DMS79 (cell line): ENCODE results near the gene SLC6A12.
"Not testable (repeated sequence)": the region's sequence is repeated elsewhere in the genome, so short reads cannot be mapped to it uniquely, and the experiment has no call there.

Experiments used
- DNase-seq: peaks from one replicate; lab custom pipeline; 2025; lab: John Stamatoyannopoulos, UW

SLC6A12 gene

GRCh38 chr12:197347-197746 lies 16.6 kb downstream of the SLC6A12 start:
- DNase-seq, result no peak

DNA sequence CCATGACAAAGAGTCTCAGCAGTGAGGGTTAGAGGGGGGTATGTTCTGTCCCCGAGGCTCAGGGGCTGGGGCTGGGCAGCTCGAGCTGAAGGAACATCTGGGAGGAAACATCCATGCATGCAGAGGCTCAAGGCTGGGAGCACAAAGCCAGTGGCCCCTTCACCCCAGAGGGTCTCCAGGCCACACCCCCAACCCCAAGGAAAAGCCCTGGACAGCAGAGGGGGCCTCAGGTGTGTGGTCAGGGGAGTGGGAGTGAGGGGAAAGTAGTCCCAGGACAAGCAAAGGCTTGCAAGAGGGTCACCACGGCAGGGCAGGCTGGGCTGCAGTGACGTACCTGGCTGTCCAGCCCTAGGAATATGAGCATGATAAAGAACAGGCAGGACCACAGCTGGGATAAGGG lies 17.5 kb downstream of the SLC6A12 start:
- DNase-seq, result no peak

DNA sequence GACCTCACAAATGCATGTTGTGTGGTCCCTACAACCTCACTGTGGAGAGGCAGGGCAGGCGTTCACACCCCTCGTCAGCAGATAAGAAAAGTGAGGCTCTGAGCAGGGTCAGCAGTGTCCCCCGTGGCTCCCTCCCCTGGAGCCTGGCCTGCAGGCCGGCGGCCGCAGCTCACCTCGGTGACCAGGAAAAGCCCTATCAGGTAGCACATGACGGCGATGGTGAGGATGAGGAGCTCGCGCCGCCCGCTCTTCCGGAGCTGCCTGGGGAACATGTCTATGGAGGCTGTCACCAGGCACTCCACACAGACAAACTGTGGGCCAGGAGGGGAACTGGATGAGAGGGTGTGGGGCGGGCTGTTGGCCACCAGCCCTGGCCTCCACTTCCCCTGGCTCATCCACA lies 18.0 kb downstream of the SLC6A12 start:
- no peak for DNase-seq

DNA sequence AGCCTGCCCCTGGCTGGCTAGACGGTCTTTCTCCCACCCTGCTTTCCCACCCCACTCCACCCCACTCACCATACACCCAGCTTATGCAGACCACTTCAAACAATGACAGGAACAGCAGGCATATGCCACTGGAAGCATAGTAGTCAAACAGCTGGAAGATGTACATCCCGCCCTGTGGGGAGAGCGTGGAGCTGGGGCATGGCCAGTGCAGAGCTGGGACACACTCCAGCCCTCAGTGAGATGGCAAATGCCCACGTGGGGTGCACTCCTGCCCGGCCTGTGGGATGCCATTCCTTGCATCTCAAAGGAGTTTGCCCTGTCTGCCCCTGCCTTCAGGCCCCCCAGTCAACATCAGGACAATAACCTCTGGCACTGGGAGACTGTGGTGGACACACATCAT lies 18.8 kb downstream of the SLC6A12 start:
- no peak for DNase-seq

GRCh38 chr12:194276-194675 lies 19.7 kb downstream of the SLC6A12 start:
- no peak for DNase-seq

DNA sequence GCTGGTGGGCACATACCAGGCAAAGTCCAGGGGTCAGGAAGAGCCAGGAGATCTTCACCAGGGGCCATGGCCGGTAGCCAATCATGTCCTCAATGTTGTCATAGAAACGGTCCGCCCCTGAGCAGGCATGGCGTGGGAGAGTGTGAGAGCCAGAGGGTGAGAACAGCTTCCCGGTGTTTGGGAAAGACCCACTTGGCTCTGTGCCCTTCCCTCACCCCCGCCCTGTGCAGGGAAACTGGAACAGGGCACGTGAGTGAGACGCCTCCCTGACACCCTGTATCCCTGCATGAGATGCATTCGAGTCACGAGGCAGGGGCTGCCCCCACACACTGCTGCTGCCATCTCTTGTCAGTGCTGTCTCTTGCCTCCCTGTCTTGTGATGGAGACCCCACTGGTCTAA lies 20.7 kb downstream of the SLC6A12 start:
- peak; percentile 12 for DNase-seq

- DNase-seq, result no peak
Observed at GRCh38 chr12:191541-191940, 22.4 kb downstream of the SLC6A12 start.

- no peak for DNase-seq
Observed at GRCh38 chr12:190881-191280, 23.1 kb downstream of the SLC6A12 start.

- no peak for DNase-seq
Observed at GRCh38 chr12:189622-189962, 24.4 kb downstream of the SLC6A12 start.

GRCh38 chr12:188910-189621 lies 24.9 kb downstream of the SLC6A12 start:
- DNase-seq, result no peak

DNA sequence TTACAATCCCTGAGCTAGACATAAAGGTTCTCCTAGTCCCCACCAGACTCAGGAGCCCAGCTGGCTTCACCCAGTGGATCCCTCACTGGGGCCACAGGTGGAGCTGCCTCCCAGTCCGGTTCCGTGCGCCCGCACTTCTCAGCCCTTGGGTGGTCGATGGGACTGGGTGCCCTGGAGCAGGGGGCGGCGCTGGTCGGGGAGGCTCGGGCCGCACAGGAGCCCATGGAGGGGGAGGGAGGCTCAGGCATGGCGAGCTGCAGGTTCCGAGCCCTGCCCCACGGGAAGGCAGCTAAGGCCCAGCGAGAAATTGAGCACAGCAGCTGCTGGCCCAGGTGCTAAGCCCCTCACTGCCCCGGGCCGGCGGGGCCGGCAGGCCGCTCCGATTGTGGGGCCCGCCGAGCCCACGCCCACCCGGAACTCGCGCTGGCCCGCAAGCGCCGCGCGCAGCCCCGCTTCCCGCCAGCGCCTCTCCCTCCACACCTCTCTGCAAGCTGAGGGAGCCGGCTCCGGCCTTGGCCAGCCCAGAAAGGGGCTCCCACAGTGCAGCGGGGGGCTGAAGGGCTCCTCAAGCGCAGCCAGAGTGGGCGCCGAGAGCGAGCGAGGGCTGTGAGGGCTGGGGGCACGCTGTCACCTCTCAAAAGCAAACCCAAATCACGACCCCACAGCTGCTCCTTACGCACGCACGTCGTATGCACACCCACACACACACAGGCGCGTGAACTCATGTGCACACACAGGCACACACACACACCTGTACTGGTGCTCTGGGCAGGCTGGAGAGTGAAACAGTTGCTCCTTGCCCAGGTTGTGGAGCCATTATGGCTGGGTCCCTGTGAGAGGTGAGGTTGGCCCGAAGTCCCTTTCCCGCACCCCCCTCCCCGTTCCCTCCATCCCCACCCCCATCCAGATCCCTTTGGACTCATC lies 25.7 kb downstream of the SLC6A12 start:
- DNase-seq, result not testable (repeated sequence)

DNA sequence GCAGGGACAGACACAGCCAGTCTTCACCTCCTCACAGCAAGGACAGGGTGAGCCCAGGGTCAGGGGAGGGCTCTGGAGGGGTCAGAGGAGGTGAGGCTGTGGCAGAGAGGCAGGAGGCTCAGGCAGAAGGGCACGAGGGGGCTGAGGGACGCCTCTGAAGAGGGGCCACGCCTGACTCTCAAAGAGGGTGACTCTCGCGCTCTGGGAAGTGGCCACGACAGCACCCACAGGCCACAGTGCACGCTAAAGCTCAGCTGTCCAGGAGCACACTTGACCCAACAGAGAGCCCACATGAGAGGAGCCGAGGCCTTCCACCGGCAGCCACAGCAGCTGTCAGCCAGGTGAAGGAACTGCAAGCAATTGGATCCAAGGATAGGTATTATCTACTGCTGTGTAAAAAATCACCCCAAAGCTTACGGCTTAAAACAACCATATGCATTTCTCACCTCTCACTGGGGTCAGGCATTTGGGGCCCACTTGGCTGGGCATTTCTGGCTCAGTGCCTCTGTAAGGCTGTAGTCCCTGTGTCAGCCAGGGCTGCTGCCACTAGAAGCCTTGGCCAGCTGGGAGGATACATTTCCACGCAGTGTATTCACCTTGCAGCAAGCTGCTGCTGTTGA lies 27.8 kb downstream of the SLC6A12 start:
- no peak for DNase-seq

DNA sequence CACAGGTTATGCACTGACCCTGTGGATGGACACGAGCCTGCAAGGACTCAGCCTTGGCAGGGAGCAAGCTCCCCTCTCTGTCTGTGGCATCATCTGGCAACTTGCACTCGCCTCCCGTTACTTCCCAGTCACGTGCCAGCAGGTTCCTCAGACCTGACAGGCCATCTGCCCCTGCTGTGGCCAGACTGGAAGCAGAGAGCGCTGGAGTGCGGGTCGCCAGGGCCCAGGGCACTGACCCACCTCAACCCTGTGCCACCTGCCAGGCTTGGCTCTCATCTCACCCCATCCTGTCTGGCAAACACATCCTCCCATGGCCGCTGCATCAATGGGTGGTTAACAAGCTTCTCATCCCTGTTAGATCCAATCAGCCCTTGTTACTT lies 28.4 kb downstream of the SLC6A12 start:
- no peak for DNase-seq

GRCh38 chr12:184811-185575 lies 29.0 kb downstream of the SLC6A12 start:
- no peak for DNase-seq

- DNase-seq, result no peak
Observed at GRCh38 chr12:182381-182892, 31.5 kb downstream of the SLC6A12 start.

GRCh38 chr12:181921-182320 lies 32.0 kb downstream of the SLC6A12 start:
- no peak for DNase-seq

DNA sequence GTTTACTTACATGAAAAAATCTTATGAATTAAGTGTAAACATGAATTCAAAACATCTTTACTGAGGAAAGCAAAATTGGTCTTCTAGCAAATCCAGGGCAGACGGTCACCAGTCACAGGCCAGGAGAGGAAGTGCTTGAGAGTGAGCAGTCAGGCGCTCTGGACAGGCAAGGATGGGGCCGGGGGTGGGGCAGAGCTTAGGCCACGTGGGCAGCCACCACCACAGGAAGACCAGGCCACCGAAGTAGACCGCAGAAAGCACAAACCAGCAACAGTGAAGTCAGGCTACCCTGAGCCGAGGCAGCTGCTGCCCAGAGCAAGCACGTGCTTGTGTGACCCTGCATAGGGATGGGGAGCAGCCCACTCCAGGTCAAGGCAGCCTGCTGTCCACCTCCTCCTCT lies 33.5 kb downstream of the SLC6A12 start:
- no peak for DNase-seq

DNA sequence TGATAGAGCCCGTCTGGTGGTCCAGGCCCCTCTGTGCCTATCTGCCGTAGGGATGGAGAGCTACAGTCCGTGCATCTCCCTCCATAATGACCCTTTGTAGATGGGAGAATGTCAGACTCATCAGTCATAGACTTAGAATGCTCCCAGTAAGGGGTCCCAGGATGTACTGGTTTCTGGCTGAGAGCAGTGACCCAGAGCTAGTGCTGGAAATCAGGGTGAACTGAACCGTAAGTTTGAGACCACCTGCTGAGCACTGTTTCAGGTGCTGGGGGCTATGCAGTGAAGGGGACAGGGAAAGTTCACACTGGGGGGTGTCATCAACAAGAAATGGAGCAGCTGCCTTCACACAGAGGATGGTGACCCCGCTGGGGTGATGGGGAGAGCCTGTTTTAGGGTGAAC lies 34.1 kb downstream of the SLC6A12 start:
- DNase-seq, result no peak

DNA sequence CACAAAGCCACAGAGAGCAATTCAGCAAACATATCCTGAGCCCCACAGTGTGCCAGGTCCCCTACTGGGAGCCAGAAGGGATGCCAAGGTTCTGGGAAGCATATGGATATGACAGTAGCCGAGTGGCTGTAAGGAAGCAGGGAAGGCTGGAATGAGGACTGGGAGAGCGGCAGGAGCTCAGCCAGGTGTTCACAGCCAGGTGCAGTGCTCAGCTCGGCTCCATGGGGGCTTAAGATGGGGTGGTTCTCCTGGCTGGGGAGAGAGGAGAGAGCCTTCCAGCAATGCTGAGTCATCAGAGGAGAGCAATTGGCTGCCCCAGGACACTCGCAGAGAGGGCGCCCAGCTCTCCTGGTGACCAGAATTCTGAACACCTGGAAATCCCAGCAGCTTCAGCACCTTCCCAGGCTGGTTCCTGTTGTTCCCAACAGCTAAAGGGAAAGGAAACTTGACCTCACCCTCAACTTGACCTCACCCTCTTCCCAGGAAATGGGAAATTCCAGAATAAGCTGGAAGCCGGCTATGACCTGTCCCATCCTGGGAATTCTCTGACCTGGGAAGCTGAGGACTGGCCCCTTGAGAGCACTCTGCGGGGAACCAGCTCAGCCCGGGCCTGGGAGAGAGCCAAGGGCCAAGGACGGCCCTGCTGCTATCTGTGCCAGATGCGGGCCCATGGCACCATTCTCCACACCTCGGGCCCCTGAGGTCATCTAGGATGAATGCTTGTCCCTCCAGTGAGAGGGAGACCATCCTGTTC lies 34.6 kb downstream of the SLC6A12 start:
- DNase-seq, result peak; percentile 54

DNA sequence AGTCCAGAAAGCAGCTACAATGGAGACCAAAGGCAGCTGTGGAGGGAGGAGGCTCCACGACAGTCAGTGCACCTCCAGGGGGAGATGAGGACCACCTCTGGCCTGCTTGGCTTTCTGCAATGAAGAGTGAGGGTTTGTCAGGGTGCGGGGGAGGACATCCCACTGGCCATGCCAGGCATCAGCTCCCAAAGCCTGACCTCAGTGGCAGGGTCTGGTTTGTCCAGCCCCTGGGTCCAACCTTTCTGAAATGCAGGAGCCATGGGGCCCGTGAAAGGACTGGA lies 35.2 kb downstream of the SLC6A12 start:
- no peak for DNase-seq

- no peak for DNase-seq
Observed at GRCh38 chr12:177980-178828, 35.8 kb downstream of the SLC6A12 start.
